ENCODE data around the gene DDX54.

Gene DDX54

GRCh38 chr12:113115455-113116126 is 69.7 kb downstream of the DDX54 start:
- Histone ChIP-seq H3K36me3 (ENCODE audit: insufficient read depth, low read length) (no peaks in the 10 kb centered on the region), H3K9me3 (ENCODE audit: insufficient read depth, low read depth, low read length) (no peaks in the 10 kb centered on the region), H3K79me2 (ENCODE audit: insufficient read depth, low read length) (no peaks in the 10 kb centered on the region), H3K4me3 (ENCODE audit: low read length, poor library complexity, severe bottlenecking) (no peak overlapping the region), H3F3A (ENCODE audit: low read depth) (no peaks in the 10 kb centered on the region), H3K9me2 (replicated peaks; ENCODE audit: low read depth, low read length) (no peaks in the 10 kb centered on the region), H3K4me1 (ENCODE audit: insufficient read depth, low read length, poor library complexity, severe bottlenecking) (no peaks in the 10 kb centered on the region), H4K20me1 (ENCODE audit: insufficient read depth, low read length, poor library complexity, severe bottlenecking) (no peaks in the 10 kb centered on the region), H3K9ac (ENCODE audit: low read depth, low read length, poor library complexity, severe bottlenecking) (no peak overlapping the region), H3K4me2 (ENCODE audit: low read depth, low read length, poor library complexity, severe bottlenecking) (no peak overlapping the region), H3K27me3 (ENCODE audit: insufficient read depth, low read length, poor library complexity, severe bottlenecking) (no peaks in the 10 kb centered on the region), H2AFZ (ENCODE audit: low read length) (no peak overlapping the region)
- no peak for TF ChIP-seq CTCF (conservative IDR thresholded peaks at IDR 0.05; ENCODE audit: low read length)
- no peak for TF ChIP-seq EZH2phosphoT487 (IDR thresholded peaks at IDR 0.05; ENCODE audit: borderline replicate concordance)

- H2AFZ ChIP-seq (ENCODE audit: low read length): no peak overlapping the region
- no peaks in the 10 kb centered on the region for H4K20me1 ChIP-seq (ENCODE audit: insufficient read depth, low read length, poor library complexity, severe bottlenecking)
- no peaks in the 10 kb centered on the region for H3K36me3 ChIP-seq (ENCODE audit: insufficient read depth, low read length)
- TF ChIP-seq CTCF (conservative IDR thresholded peaks at IDR 0.05; ENCODE audit: low read length): no peak
- no peak for TF ChIP-seq EZH2phosphoT487 (IDR thresholded peaks at IDR 0.05; ENCODE audit: borderline replicate concordance)
- no peaks in the 10 kb centered on the region for H3K79me2 ChIP-seq (ENCODE audit: insufficient read depth, low read length)
- no peak overlapping the region for H3K4me2 ChIP-seq (ENCODE audit: low read depth, low read length, poor library complexity, severe bottlenecking)
- no peak overlapping the region for H3K9ac ChIP-seq (ENCODE audit: low read depth, low read length, poor library complexity, severe bottlenecking)
- no peaks in the 10 kb centered on the region for H3K4me1 ChIP-seq (ENCODE audit: insufficient read depth, low read length, poor library complexity, severe bottlenecking)
- no peaks in the 10 kb centered on the region for H3K9me2 ChIP-seq (replicated peaks; ENCODE audit: low read depth, low read length)
- no peak overlapping the region for H3K4me3 ChIP-seq (ENCODE audit: low read length, poor library complexity, severe bottlenecking)
- no peaks in the 10 kb centered on the region for H3K9me3 ChIP-seq (ENCODE audit: insufficient read depth, low read depth, low read length)
- no peaks in the 10 kb centered on the region for H3K27me3 ChIP-seq (ENCODE audit: insufficient read depth, low read length, poor library complexity, severe bottlenecking)
- H3F3A ChIP-seq (ENCODE audit: low read depth): no peaks in the 10 kb centered on the region
These were observed 70.7 kb downstream of the DDX54 start for GRCh38 chr12:113114447-113115178.

GRCh38 chr12:113113397-113113796 is 71.9 kb downstream of the DDX54 start:
- no peaks in the 10 kb centered on the region for H3K9me2 ChIP-seq (replicated peaks; ENCODE audit: low read depth, low read length)
- H3K9me3 ChIP-seq (ENCODE audit: insufficient read depth, low read depth, low read length): no peaks in the 10 kb centered on the region
- no peaks in the 10 kb centered on the region for H3K36me3 ChIP-seq (ENCODE audit: insufficient read depth, low read length)
- no peak overlapping the region for H3K4me2 ChIP-seq (ENCODE audit: low read depth, low read length, poor library complexity, severe bottlenecking)
- no peaks in the 10 kb centered on the region for H3F3A ChIP-seq (ENCODE audit: low read depth)
- no peaks in the 10 kb centered on the region for H4K20me1 ChIP-seq (ENCODE audit: insufficient read depth, low read length, poor library complexity, severe bottlenecking)
- no peak overlapping the region for H3K9ac ChIP-seq (ENCODE audit: low read depth, low read length, poor library complexity, severe bottlenecking)
- no peak for TF ChIP-seq CTCF (conservative IDR thresholded peaks at IDR 0.05; ENCODE audit: low read length)
- TF ChIP-seq EZH2phosphoT487 (IDR thresholded peaks at IDR 0.05; ENCODE audit: borderline replicate concordance): no peak
- no peaks in the 10 kb centered on the region for H3K79me2 ChIP-seq (ENCODE audit: insufficient read depth, low read length)
- no peaks in the 10 kb centered on the region for H3K4me1 ChIP-seq (ENCODE audit: insufficient read depth, low read length, poor library complexity, severe bottlenecking)
- H3K4me3 ChIP-seq (ENCODE audit: low read length, poor library complexity, severe bottlenecking): no peak overlapping the region
- H3K27me3 ChIP-seq (ENCODE audit: insufficient read depth, low read length, poor library complexity, severe bottlenecking): no peaks in the 10 kb centered on the region
- H2AFZ ChIP-seq (ENCODE audit: low read length): no peak overlapping the region
